GM19455 (cell line): Measurements from ENCODE around the gene C9orf72.

Source experiments
- ATAC-seq: cut with Tn5 transposase; IDR thresholded peaks from one replicate; pipeline ENCODE4 v1.9.1; 2021; ENCODE audit not compliant: unreplicated experiment

The C9orf72 gene

GRCh38 chr9:27582794-27583193 is 9.5 kb upstream of the C9orf72 start:
- ATAC-seq, result no peak

GRCh38 chr9:27581826-27582225 is 8.5 kb upstream of the C9orf72 start:
- ATAC-seq, result no peak

DNA sequence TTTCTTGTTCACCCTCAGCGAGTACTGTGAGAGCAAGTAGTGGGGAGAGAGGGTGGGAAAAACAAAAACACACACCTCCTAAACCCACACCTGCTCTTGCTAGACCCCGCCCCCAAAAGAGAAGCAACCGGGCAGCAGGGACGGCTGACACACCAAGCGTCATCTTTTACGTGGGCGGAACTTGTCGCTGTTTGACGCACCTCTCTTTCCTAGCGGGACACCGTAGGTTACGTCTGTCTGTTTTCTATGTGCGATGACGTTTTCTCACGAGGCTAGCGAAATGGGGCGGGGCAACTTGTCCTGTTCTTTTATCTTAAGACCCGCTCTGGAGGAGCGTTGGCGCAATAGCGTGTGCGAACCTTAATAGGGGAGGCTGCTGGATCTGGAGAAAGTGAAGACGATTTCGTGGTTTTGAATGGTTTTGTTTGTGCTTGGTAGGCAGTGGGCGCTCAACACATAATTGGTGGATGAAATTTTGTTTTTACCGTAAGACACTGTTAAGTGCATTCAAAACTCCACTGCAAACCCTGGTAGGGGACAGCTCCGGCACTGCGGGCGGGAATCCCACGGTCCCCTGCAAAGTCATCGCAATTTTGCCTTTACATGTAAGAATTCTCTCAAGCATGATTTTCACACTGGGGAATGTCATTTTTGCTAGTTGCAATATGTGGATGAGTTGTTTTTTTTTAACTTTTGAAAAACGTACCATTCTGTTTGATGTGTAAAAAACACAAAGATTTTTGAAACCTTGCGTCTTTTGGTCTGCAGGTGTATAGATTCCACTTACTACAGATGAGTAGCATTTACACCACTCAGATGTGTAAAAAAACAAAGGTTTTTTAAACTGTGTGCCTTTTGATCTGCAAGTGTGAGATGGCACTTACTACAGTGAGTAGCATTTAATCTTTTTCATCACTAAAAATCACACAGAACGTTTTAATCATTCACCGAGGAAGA is 631 bp upstream of the C9orf72 start:
- ATAC-seq, result peak; percentile 84

GRCh38 chr9:27572566-27572917 is 739 bp downstream of the C9orf72 start:
- ATAC-seq, result peak; percentile 43

- ATAC-seq, result no peak
These were observed 1.2 kb downstream of the C9orf72 start for GRCh38 chr9:27572061-27572460.

DNA sequence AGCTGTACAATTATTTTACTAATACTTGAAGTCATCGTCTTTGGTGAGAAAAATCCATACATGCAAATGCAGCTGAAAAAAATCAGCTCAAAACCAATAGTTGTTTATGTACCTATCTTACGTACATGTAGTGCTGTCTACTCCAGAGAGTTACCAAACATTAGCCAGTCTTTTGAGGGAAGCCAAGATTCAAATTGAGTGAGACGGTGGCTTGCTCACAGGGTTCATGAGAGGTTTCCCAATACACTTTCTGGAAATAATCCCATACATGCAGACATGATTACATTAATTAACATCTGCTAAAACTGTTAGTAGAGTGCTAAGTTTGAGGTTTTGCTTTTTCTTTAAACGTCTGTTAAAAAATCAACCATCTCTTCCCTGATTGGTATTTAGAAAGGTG is 2.3 kb downstream of the C9orf72 start:
- ATAC-seq, result no peak

DNA sequence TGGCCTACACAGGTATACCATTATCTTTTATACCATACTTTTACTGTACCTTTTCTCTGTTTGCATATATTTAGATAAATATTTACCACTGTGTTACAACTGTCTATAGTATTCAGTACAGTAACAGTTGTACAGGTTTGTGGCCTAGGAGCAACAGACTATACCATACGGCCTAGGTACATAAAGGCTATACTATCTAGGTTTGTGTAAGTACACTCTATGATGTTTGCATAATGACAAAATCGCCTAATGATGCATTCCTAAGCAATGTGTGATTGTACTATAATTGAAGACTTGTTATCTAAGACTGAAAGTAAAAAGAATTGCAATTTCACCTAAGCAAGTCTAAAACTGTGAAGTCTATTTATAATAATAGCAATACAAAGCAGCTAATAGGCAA is 3.9 kb downstream of the C9orf72 start:
- no peak for ATAC-seq

DNA sequence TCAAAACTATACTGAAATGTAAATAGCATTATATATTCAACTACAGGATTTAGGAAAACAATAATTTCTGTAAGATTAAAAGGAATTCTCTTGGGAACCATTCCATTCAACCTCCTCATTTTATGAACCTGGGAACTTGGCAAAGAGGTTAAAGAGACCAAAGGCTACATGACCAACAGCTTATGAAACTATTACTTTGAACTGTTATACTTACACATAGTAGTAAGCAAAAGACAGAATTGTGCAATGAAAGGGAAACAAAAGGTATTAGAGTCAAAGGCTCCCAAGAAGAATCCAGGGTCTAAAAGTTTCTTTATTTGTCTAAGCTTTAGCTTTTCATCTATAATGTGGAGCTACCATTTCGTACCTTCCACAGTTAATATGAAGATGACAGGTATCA is 7.2 kb downstream of the C9orf72 start:
- ATAC-seq, result no peak

- ATAC-seq, result no peak
These were observed 7.6 kb downstream of the C9orf72 start for GRCh38 chr9:27565696-27566095.

GRCh38 chr9:27564670-27565069 is 8.6 kb downstream of the C9orf72 start:
- no peak for ATAC-seq

- ATAC-seq, result no peak
These were observed 9.4 kb downstream of the C9orf72 start for GRCh38 chr9:27563738-27564430.

- ATAC-seq, result no peak
These were observed 11.6 kb downstream of the C9orf72 start for GRCh38 chr9:27561685-27562084.

- ATAC-seq, result no peak
These were observed 12.8 kb downstream of the C9orf72 start for GRCh38 chr9:27560457-27560856.

DNA sequence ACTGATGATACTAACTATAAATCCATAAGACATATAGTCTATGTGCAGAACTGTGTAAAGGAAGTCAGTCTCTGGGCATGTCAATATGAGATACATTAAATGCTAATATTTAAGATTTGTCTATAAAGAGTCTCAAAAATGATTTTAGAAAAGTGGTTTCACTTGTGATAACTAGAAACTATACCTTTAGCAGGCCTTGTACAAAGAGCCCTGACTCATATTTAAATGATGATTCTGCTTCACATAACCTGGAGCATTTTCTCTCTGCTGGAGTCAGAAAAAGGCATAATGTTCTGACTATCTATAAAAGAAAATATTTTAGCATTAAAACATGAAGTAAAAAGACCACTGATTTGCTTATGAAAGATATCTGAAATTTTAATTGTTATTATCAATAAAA is 15.0 kb downstream of the C9orf72 start:
- ATAC-seq, result no peak

GRCh38 chr9:27556470-27556869 is 16.8 kb downstream of the C9orf72 start:
- no peak for ATAC-seq

DNA sequence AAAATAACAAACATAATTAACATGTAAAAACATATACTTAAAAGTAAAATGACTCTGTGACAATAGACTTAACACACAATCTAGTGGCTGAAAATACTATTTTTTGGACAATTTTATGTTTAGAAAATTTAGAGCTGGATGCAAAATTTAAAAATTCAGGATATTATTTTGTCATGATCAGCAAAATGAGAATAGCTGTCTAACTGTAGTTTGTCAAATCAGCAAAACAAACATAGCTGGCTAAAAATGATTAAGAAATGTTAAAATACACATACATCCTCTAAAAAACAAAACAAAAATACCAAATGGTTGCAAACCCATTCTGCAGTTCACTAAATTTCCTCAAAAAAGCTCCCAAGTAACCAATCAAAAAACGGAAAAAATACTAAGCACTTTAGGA is 18.6 kb downstream of the C9orf72 start:
- no peak for ATAC-seq

DNA sequence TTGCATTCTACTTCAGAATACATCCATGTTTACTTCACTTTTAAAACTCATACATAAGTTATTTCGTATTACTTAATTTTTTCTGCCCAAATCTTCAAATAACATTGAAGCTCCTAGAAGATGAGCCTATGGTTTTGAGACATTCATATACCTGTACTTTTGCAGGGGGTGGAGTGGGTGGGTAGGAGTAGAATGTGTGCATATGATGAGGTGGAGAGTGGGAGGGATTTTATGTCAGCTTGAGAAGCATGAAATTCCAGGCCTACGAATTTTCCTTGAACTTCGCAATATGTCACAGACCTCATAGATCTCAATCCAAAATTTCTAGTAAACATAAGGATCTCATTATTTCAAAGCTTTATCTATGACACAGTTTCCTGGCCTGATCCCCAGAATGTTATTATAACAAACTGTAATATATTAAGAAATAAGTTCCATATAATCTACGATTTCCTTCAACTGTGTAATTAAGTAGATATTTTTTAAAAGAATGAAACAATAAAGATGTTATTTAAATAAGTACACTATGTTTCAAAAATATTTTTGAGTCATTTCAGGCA is 24.0 kb downstream of the C9orf72 start:
- no peak for ATAC-seq

DNA sequence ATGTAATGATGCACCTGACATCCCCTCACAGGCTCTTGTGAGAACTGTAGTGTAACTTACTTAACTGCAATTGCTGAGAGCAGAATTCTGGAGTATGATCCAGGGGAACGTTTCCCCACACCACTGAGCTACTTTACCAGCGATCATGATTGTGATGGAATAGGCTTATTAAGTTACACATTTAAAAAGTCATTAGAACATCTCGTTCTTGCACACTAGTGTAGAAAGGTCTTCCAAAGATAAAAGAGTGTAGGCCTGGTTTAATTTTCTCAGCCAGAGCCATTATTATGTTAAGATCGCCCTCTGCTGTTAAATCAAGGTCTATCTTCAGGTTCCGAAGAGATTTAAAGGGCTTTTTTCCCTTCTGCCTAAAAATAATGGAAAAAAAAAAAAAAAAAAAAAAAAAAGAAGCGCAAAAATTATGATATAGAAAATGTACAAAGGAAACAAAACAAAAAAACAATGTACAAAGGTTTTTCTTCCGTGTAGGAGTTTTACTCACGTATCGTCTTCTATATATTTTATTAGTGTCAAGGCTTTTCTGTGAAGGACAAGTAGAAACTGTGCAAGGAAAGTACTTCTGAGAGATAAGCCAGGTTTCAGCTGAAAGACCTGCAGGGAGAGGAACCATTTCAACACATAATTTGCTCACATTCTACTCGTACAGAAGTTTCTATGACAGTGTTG is 25.1 kb downstream of the C9orf72 start:
- no peak for ATAC-seq

DNA sequence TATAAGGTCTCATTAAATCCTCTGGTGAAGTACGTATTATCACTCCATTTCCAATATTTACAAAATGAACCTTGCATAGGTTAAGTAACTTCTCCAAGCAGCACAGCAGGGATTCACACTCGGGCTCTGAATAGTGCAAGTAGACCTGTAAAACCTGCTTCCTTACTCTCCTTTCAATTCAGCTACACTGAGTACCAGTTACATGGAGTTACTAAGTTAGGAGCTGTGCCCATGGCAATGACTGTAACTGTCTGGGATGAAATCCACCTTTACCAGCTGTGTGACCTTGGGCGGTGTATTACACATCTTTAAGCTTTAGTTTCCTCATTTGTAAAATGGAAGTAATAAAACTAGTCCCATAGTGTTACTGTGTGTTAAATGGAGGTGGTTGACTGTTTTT is 27.8 kb downstream of the C9orf72 start:
- no peak for ATAC-seq

DNA sequence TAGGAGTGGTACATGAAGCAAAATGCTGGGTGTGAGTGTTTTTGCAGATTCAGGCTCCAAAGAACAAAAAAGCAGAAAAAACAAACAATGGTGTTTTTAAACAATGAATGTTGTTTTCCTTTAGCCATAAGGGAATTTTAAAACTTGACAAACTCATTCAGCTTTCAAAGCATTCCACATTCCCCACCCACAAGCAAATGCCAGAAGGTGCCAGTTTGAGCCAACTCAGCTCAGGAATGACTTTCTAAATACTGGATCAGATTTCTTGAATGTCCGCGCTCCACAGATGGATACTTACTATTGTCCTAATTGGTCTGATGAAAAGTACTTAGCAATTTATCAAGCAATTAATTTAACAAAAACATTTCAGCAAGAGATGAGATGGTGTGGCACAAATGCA is 30.8 kb downstream of the C9orf72 start:
- ATAC-seq, result no peak

GRCh38 chr9:27541740-27542139 is 31.5 kb downstream of the C9orf72 start:
- no peak for ATAC-seq
